ENCODE measurements around the gene DKKL1. TPM values are rescaled to one million over a fixed set of nuclear protein-coding genes. Genes with fewer than 3 reads are reported as not detected.
A peak's percentile ranks its signal among the peaks of the same experiment; 100 is the strongest.

The DKKL1 gene
- total RNA-seq, 1 donor from 2014 or later = not detected

- DNase-seq = no peak
Observed at GRCh38 chr19:49338023-49338677, 25.5 kb upstream of the DKKL1 start.

GRCh38 chr19:49338691-49339300 is 24.9 kb upstream of the DKKL1 start:
- peak; percentile 29 for DNase-seq

- peak; percentile 94 for DNase-seq
Observed at GRCh38 chr19:49339301-49340068, 24.2 kb upstream of the DKKL1 start.

GRCh38 chr19:49340069-49340864 is 23.4 kb upstream of the DKKL1 start:
- no peak for DNase-seq

GRCh38 chr19:49340865-49341718 is 22.6 kb upstream of the DKKL1 start:
- no peak for DNase-seq

GRCh38 chr19:49342291-49342721 is 21.4 kb upstream of the DKKL1 start:
- no peak for DNase-seq

GRCh38 chr19:49343123-49343522 is 20.6 kb upstream of the DKKL1 start:
- DNase-seq = no peak

- DNase-seq = no peak
Observed at GRCh38 chr19:49344505-49345423, 18.9 kb upstream of the DKKL1 start.

- no peak for DNase-seq
Observed at GRCh38 chr19:49347191-49347590, 16.5 kb upstream of the DKKL1 start.

- peak; percentile 84 for DNase-seq
Observed at GRCh38 chr19:49347835-49348234, 15.8 kb upstream of the DKKL1 start.

GRCh38 chr19:49348305-49349189 is 15.1 kb upstream of the DKKL1 start:
- DNase-seq = no peak

- no peak for DNase-seq
Observed at GRCh38 chr19:49349567-49349966, 14.1 kb upstream of the DKKL1 start.

- peak; percentile 13 for DNase-seq
Observed at GRCh38 chr19:49355909-49356353, 7.7 kb upstream of the DKKL1 start.

- no peak for DNase-seq
Observed at GRCh38 chr19:49356382-49356781, 7.3 kb upstream of the DKKL1 start.

- no peak for DNase-seq
Observed at GRCh38 chr19:49357186-49357585, 6.5 kb upstream of the DKKL1 start.

GRCh38 chr19:49359851-49360820 is 3.5 kb upstream of the DKKL1 start:
- peak; percentile 23 for DNase-seq

GRCh38 chr19:49361438-49362047 is 2.1 kb upstream of the DKKL1 start:
- DNase-seq = peak; percentile 95

Measured in skin of body (tissue), 2 donors.